HG03060 (cell line): ENCODE data around the gene HYAL3.

Experiments used
- ATAC-seq: cut with Tn5 transposase; IDR thresholded peaks from one replicate; pipeline ENCODE4 v1.9.1; 2021; ENCODE audit warnings: low read depth, moderate number of reproducible peaks; ENCODE audit not compliant: unreplicated experiment

The HYAL3 gene

DNA sequence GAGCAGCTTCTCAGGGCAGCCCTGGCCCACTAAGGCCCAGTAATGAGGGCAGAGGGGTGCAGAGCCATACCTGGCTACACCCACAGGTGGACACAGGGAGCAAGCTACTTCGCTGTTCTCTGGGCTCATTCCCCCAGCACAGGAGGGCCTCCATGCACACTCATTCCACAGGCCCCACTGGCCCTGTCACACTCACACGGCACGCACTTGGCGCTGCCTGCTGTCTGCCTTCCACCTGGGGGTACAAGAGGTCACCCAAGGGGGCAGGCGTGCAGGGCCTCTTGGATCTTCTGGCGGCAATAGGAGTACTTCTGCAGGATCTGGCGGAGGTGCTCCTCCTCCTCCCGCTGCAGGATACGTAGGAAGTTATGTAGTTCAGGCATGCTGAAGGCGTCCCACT, 31.1 kb upstream of the HYAL3 start:
- no peak for ATAC-seq

DNA sequence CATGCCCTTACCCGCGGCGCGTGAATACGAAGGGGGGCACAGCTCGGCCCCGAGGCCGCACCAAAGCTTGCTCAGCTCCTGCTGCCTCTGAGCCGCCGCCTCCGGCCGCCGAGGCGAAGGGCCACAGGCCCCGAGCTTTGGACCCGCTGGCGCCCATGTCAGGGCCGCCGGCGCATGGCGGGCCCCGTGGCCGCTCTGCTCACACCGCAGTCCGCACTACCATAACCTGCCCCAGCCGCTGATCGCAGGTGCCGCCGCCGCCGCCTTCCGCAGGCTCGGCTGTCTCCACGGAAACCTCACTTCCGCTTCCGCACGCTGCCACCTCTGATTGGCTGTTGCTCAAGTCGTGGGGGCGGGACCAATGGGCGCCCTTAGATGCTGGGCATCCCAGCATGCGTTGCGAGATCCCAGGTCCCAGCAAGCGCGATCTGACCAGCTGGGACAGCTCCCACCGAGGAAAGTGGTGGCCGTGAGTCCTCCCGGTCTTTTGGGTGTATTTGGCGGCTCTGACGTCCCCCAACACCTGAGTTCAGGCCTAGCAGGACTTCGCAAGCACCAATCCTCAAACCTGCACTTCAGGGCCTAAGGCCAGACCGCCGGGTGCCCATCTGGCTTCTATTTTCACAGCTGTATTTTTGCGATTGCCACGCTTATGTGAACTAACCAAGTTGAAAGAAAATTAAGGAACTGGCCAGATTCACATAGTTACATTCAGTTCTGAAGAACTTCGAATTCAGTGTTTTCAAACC, 28.9 kb upstream of the HYAL3 start, which contains the start of gene TUSC2:
TUSC2 (minus strand) TSS at position 281 of the 749 bp plus-strand sequence; CDS start at position 157, 124 bp downstream.
- peak; percentile 67 for ATAC-seq

DNA sequence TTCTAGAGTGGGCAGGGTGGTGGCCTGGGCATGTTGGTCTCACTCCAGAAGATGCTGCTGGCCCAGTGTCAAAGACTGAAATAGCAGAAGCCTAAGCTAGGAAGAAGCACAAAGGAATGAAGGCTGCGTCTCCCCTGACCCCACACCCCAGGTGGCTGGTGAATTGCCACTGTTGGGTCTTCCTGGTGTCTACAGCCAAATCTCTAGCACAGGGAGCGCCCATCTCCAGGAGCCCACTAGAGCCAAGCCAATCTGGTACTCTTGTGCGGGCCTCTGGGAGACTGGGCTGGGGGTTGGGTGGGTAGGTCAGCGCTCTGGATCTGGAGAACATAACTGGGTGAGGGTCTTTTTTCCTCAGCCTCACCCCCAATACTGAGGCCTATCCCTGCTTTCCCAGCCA, 27.9 kb upstream of the HYAL3 start:
- ATAC-seq: no peak

DNA sequence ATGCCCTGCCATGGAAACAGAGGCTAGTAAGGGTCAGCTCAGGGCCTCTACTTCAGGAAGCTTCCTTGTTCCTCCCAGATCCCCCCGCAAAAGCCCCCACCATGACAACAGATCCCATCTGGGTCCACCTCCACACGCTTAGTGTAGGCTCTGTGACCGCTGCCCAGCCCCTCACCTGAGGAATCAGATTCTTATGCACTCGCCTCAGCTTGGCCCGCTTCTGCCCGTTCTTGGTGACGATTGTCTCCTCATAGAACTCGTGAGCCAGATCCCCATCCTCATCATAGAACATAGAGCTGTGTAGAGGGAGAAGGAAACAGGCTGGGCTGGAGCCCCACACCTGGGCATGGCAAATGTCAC, 27.0 kb upstream of the HYAL3 start:
- no peak for ATAC-seq

DNA sequence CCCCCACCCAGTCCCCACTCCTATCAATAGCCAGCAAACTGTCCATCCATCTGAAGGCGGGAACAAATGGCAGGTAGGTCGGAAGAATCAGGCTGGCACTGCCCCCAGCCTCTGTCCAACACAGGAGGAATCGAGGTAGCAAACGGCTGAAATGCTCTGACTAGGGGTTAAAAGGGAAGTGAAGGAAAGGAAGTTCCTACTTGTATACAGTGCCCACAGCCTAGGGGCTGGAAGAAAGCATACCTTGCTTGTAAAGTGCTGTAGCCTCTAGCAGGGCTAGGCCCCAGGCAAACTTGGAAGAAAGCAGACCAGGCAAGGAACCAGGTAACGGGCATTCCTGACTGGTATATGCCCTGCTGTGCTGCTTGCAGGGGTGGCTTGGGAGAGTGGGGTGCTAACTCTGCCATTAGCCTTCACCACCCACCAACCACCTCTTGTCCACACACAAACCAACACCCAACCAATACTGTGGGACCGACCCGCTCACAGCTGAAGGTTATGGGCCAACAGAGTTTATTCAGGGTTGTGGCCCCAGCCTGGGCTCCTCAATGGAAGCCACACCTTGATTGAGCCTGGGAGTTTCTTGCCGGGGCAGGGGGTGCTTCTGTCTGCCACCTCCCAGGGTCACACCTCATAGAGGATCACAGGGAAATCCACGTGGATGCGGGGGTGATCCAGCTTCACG, 26.4 kb upstream of the HYAL3 start:
- no peak for ATAC-seq

DNA sequence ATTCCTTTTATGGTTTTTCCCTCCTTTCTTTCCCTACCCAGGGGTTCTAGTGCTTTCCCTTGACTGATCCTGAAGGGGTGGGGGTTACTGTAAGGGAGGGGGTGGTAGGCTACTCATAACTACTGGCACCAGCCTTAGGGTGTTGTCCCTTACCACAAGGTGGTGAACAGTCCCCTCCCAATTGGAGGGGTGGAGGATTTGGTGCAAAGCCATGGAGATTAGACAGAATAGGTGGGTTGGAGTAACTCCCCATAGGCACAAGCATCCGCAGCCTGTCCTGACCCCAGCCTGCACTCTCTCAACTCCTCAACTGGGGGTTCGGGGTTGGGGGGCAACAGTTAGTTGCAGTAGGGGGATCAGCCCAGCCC, 25.9 kb upstream of the HYAL3 start:
- ATAC-seq: no peak

DNA sequence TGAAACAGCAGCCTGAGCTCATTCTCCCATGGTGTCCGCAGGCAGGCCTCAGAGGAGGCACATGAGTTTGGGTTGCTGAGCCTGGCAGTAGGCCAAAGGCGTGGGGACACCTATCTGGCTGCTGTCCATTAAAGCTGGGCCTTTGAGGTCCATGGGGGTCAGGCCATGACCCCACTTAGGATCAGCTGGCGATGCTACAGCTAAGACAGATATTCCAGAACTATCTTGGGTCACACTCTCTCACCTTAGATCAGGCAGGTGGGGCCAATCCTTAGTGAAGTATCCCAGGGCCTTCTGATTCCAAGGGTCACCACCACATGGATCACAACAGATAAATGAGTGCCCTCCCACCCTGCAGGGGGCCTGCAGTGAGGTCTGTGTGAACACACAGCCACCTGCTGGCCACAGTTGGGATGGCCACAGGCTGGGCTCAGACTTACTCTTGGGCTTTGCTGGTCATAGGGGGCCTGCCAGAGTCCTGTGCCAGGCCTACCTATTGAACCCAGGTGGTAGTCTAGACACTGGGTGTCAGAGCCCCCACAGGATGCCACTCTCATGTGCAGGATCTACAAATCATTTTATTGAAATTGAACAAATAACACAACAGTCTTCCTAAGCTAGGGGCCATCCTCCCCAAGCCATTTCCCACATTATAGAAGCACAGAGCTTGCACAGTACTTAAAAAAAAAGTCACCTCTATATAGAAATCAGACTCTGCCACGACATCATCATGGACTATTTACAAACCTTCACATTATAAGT, 25.3 kb upstream of the HYAL3 start:
- no peak for ATAC-seq

DNA sequence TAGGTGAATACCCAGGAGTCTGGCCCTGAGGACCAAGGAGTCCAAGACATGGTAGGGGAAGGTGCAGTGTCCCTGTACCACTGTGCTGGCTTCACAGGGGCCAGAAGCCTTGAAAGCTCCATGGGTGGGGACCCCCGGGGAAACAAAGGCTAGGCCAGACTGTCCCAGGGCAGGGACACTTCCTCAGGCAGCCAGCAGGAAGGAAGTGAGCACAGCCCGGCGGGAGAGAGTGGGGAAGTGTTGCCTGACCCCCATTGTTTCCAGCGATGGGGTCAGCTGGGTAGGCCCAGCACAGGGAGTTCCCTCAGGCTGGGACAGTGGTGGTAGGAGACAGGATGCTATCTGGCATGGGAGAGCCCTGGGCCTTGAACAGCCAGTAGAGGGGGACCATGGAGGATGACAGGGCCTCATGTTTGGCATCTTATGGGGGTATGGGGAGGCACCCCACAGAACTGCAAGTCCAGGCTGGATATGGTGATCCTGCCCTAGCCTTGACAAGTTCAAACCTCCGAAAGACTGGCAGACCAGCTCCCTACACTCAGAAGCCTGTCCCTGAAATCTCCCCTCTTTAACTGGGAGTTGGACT, 24.5 kb upstream of the HYAL3 start:
- ATAC-seq: no peak

DNA sequence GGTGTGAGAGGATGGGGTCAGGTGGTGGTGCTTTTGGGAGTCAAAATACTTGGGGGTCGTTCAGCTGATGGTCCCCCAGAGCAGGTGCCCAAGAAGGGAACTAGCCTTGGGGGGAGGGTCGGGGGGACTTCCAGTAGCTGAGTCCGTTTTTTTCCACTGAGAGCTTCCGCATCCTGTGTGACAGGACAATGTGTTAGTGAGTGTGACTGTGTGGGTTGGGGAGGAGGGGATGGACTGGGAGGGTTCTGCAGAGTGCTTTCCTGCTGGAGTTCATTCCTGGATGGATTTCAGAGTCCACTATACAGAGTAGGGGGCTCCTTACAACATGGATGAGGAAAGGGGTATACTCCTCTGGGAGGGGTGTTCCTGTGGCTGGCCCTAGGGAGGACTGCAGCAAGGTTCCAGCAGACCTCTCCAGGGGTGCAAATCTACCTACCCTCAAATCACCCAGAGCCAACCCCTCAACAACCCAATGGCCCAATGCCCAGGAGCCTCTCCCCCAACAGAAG, 23.9 kb upstream of the HYAL3 start:
- no peak for ATAC-seq

DNA sequence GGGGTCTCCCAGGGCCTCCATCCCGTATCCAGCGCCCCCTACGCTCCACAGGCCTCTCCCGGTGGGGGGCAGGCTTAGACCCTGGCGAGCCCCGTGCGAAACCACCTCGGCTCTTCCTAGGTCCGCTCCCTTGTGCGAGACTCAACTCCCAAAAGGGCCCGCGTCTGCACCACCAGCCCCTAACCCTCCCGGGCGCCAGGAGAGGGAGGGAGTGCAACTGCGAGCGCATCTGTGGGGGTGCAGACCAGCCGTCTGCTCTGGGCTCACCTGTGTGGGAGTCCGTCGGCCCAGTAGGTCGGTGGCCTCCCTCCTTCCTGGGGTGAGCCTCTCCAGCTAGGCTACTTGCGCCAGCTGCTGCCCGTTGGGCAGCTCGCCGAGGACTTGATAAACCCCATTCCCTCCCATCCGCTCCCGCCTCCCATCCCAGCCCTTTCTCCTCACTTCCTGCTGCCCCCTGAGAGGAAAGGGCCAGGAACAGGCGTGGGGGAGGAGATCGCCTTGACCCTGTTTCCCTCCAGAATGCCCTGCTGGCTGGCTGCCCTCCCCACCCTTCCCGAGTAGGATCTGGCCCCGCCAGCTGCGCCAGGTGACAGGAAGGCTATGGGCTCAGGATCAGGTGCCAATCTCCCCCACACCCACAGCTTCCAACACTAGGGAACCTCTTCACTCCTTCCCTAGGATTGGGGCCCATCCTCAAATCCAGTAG, 23.3 kb upstream of the HYAL3 start, which contains the start of gene HYAL2:
HYAL2 (minus strand) TSS at position 360 of the 706 bp plus-strand sequence. CDS start 2,256 bp downstream, outside the sequence.
- no peak for ATAC-seq

DNA sequence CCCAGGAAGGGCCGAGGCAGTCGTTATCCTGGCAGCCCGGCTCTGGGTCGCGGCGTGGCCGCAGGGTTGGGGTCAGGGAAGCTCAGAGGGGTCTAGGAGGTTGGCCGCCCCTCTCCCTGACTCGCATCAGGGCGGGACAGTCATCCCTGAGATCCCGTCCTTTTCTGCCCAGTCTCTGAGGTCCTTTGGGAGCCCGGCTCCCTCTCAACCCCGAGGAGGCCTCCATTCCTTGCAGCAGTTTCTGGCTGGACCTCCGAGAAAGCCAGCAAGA, 22.8 kb upstream of the HYAL3 start:
- no peak for ATAC-seq

DNA sequence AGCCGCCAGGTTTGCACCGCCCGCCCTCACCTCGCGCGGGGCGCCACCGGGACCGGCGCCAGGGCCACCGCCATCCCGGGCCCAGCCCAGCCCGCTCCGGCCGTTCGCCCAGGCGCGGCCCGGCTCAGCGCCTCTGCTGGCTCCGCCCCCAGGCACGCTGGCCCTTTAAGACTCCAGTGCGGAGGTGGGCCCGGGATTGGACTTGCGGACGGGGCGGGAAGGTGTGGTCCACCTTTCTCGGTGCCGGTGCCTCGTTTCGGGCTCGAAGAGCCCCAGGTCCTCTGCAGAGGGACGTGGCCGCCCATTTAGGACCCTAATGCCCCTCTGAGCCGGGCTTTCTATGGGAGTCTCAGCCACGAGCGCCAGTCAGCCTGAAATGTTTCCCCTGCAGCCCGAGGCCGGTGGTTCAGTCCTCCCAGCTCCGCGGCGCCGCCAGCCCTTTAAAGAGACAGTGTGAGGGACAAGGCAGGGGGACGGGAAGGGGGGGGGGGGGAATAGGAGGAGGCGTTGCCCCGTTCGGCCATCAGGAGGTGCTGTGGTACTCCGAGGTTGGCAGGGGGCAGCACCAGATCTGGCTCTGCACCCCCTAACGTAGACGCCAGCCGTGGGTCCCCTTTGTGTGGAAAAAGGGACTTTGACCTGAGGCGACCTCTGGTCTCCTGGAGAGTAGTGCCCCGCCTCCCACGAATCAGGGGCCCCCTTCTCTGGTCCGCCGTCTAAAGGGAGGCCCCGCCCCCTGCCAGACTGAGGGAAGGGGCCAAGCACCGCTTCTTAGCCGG, 22.3 kb upstream of the HYAL3 start:
- ATAC-seq: peak; percentile 59

DNA sequence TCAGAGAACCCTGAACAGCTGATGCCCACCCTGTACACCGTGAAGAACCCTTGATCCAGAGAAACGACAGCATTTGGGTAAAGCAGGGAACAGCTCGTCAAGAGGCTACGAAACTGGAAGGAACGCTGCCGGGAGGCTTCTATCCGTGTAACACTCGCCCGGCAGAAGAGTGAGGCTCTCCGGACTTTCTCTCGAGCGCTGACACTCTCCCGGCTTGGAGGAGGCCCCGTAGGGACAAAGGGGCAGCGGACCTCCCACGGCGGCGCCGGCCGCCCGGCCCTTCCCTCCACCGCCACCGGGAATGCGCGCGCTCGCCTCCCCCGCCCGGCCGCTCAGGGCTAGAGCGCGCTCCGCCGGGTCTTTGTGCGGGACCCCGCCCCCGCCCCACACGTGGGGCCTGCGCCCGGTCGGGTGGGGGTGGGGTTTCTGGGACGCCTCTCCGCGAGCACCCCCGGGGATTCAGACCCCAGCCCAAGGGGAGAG, 21.7 kb upstream of the HYAL3 start:
- peak; percentile 19 for ATAC-seq

DNA sequence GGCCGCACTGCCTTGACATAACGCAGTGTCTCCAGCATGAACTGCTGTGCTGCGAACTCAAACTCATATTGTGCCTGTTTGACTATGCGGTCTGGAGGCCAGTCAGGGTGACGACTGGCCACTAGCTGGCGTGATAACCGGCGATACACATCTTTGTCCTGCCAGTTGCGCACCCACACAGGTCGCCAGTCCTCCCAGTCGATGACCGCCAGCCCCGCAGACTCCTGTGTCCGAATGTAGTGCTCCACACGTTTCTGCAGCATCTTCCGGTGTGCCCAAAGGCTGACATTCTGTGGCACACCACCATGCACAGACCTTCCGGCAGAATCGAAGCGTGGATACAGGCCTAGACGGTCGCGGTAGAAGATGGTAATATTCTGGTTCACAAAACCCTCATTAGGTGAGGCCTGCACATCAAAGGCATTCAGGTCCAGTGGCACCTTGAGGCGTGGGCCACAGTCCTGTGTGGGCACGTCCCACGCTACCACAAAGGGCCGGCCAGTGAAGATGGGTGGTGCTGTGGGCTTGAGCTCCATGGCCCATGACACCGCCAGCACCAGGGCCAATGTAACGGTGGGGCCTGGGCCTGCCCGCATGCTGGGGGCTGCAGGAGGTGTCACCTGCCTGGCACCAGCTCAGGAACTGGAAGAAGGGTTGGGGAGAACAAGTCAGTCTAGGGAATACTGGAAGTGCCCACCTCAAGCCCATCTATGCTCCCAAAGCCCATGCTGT, 20.9 kb upstream of the HYAL3 start:
- ATAC-seq: no peak

DNA sequence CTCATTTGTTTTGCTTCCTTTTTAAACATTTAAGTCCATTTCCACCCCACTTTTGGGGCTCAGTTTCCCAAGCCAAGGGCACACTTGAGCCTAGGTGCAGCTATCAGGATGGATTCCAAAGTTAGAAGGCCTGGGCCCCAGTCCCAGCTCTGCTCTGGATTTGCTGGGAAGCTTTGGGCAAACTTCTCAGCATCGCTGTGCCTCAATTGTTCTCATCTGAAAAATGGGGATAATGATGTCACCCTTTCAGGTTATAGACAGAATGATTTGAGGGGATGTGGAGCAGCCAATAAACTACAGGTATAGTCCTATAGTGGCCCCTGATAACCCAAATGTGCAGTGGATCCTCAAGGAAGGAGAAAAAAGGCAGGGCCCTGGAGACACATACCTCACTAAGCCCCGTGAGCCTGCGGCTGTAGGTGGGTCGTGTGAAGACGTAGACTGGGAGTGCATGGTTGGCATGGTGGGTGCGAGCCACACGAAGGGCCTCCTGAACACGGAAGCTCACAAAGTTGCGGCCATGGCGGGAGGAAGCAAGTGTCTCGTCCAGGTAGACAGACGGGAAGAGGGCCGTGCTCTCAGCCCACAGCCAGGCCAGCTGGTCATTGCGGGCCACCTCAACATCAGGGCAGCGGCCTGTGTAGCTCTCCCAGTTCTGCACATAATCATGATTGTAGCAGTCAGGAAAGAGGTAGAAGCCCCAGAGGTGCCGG, 20.1 kb upstream of the HYAL3 start:
- ATAC-seq: no peak

DNA sequence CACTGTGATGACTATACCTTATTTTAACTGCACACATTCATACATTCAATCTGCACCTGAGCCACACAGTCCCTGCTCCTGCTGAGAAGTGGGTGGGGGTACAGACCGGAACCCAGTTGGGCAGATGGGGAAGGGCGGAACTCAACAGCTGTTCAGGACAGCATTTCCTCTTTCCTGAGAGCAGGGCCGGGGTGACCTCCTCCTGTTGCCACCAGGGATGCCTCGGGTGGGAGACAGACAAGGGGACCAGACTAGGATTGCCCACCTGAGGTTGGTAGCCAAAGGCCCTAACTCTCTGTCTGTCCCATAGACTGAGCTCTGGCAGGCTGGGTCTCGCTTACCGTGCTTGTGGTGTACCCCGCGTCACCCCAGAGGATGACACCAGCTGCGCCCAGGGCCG, 19.4 kb upstream of the HYAL3 start:
- ATAC-seq: no peak

DNA sequence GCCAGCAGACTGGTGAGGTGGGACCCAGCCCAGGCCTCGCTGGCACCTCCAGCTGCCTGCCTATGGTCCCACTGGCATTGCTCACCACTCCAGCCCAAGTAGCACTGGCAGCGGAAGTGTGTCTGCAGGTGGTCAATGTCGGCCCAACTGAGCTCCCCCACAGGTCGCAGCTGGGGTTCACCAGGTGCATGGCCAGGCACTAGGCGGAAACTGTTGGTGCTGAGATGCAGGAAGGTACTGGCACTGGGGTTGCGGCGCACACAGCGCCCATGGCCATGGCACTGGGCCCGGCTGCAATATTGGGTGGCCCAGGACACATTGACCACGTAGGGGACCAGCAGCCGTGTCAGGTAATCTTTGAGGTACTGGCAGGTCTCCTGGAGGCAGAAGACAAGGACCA, 19.0 kb upstream of the HYAL3 start:
- no peak for ATAC-seq

DNA sequence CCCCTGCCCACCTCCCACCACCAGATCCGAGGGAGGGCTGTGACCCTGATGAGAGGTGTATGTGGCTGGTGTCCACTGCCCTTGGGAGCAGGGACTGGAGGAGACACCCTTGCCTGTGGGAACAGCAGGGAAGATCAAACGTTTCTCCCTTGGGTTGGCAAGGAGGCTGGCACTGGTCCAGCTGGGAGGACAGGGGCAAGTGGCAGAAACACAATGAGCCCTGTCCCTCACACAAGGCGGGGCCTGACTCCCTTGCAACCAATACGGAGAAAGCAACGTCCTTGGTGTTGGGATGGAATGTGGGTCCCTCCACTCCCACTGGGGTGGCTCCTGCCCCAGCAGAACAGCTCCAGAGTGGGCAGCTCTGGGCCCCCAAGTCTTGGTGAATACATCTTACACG, 18.1 kb upstream of the HYAL3 start:
- no peak for ATAC-seq
